ENCODE data around the gene MYO1D.

DNA sequence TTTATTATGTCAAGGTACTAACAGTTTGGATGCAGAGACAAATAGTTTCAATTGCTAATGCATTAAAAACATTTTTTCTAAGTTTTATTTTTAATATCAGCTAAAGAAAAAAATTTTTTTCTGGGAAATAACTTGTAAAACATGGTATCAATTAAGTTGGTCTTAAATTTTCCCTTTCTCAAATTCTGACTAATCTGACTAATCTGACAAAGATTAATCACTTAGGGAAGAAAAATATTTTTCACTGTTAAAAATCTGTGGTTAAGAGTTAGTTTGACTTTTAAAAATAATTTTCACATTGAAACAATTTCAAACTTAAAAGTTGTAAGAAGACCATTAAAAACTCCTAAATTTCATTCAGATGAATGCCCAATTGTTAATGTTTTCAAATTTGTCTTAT lies 74.6 kb downstream of the MYO1D start:
- TF ChIP-seq, protein P1, sequence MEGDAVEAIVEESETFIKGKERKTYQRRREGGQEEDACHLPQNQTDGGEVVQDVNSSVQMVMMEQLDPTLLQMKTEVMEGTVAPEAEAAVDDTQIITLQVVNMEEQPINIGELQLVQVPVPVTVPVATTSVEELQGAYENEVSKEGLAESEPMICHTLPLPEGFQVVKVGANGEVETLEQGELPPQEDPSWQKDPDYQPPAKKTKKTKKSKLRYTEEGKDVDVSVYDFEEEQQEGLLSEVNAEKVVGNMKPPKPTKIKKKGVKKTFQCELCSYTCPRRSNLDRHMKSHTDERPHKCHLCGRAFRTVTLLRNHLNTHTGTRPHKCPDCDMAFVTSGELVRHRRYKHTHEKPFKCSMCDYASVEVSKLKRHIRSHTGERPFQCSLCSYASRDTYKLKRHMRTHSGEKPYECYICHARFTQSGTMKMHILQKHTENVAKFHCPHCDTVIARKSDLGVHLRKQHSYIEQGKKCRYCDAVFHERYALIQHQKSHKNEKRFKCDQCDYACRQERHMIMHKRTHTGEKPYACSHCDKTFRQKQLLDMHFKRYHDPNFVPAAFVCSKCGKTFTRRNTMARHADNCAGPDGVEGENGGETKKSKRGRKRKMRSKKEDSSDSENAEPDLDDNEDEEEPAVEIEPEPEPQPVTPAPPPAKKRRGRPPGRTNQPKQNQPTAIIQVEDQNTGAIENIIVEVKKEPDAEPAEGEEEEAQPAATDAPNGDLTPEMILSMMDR (IDR thresholded peaks at IDR 0.05), result no peak
- no peak for TF ChIP-seq POLR2A (IDR thresholded peaks at IDR 0.05)
- no peak for TF ChIP-seq EP300 (IDR thresholded peaks at IDR 0.05)
